HepG2 (cell line): Measurements from ENCODE around the gene METTL23. TPM values are rescaled to one million over a fixed set of nuclear protein-coding genes. Genes with fewer than 3 reads are reported as not detected.

Experiments used
- BRCA1 ChIP-seq: sonication (generic); formaldehyde crosslinking; IDR thresholded peaks from 2 replicates; pipeline ENCODE4 v1.4.0; 2020; ENCODE audit warnings: missing genetic modification reagents
- CREB1 ChIP-seq, 2 experiments: fragments of 450-650 bp in 1 of 2; IDR thresholded peaks; 2 replicates each; pipeline ENCODE4 v1.6.1; 2016 to 2017; ENCODE audit warnings: control low read depth in 1 of 2, mild to moderate bottlenecking in 1 of 2, missing compliant biosample characterization in 1 of 2, missing genetic modification characterization in 1 of 2
- CREM ChIP-seq, 2 experiments: sonication (generic) in 1 of 2; formaldehyde crosslinking in 1 of 2; IDR thresholded peaks; 2 replicates each; pipeline versions ENCODE4 v1.4.0 to v1.6.1; 2016 to 2020; ENCODE audit warnings: antibody characterized with exemption in 1 of 2, mild to moderate bottlenecking in 1 of 2, missing genetic modification reagents in 1 of 2
- DR1 ChIP-seq: sonication (generic); formaldehyde crosslinking; IDR thresholded peaks from 2 replicates; pipeline ENCODE4 v1.8.0; 2021; ENCODE audit warnings: mild to moderate bottlenecking, missing genetic modification reagents, inconsistent platforms
- FOXO1 ChIP-seq: sonication (generic); formaldehyde crosslinking; IDR thresholded peaks from 2 replicates; pipeline ENCODE4 v1.4.0; 2020; ENCODE audit warnings: missing genetic modification reagents
- HNRNPUL1 ChIP-seq: fragments of 200-400 bp; formaldehyde crosslinking; IDR thresholded peaks from 2 replicates; pipeline ENCODE4 v1.6.1; 2017; ENCODE audit warnings: low read depth, mild to moderate bottlenecking, low read length, moderate library complexity
- ISL2 ChIP-seq: sonication (generic); formaldehyde crosslinking; IDR thresholded peaks from 2 replicates; pipeline ENCODE4 v1.5.0; 2020; ENCODE audit warnings: missing genetic modification reagents
- KAT7 ChIP-seq: IDR thresholded peaks from 2 replicates; pipeline ENCODE4 v1.6.1; 2018; ENCODE audit warnings: borderline replicate concordance, missing compliant biosample characterization
- PAWR ChIP-seq: sonication (generic); formaldehyde crosslinking; IDR thresholded peaks from 2 replicates; pipeline ENCODE4 v1.4.0; 2020; ENCODE audit warnings: missing genetic modification reagents, mild to moderate bottlenecking, borderline replicate concordance
- RORA ChIP-seq: sonication (generic); formaldehyde crosslinking; IDR thresholded peaks from 2 replicates; pipeline ENCODE4 v1.5.0; 2020; ENCODE audit warnings: mild to moderate bottlenecking, missing genetic modification reagents, moderate library complexity
- SIN3B ChIP-seq: fragments of 150-350 bp; IDR thresholded peaks from 2 replicates; pipeline ENCODE4 v1.6.1; 2014; ENCODE audit warnings: low read length
- SP140L ChIP-seq: sonication (generic); formaldehyde crosslinking; IDR thresholded peaks from 2 replicates; pipeline ENCODE4 v1.4.0; 2020; ENCODE audit warnings: missing genetic modification reagents, borderline replicate concordance
- TRIM24 ChIP-seq: sonication (generic); formaldehyde crosslinking; IDR thresholded peaks from 2 replicates; pipeline ENCODE4 v1.8.0; 2022; ENCODE audit warnings: mild to moderate bottlenecking, missing genetic modification reagents
- ZBTB3 ChIP-seq: sonication (generic); formaldehyde crosslinking; IDR thresholded peaks from 2 replicates; pipeline ENCODE4 v1.4.0; 2020; ENCODE audit warnings: low read depth, mild to moderate bottlenecking, moderate library complexity, missing genetic modification reagents, borderline replicate concordance
- ZBTB44 ChIP-seq: sonication (generic); formaldehyde crosslinking; IDR thresholded peaks from 2 replicates; pipeline ENCODE4 v1.4.0; 2020; ENCODE audit warnings: missing genetic modification reagents
- ZNF33B ChIP-seq: sonication (generic); formaldehyde crosslinking; IDR thresholded peaks from 2 replicates; pipeline ENCODE4 v1.5.1; 2020; ENCODE audit warnings: mild to moderate bottlenecking, missing genetic modification reagents
- ZNF501 ChIP-seq: sonication (generic); formaldehyde crosslinking; IDR thresholded peaks from 2 replicates; pipeline ENCODE4 v1.5.1; 2020; ENCODE audit warnings: mild to moderate bottlenecking, moderate library complexity, missing genetic modification reagents
- ZNF543 ChIP-seq: sonication (generic); formaldehyde crosslinking; IDR thresholded peaks from 2 replicates; pipeline ENCODE4 v1.4.0; 2020; ENCODE audit warnings: mild to moderate bottlenecking, missing genetic modification reagents
- ZNF563 ChIP-seq: sonication (generic); formaldehyde crosslinking; IDR thresholded peaks from 2 replicates; pipeline ENCODE4 v1.8.0; 2022; ENCODE audit warnings: mild to moderate bottlenecking, moderate library complexity, missing genetic modification reagents
- ZNF614 ChIP-seq: IDR thresholded peaks from 2 replicates; pipeline ENCODE4 v1.6.1; 2018; ENCODE audit warnings: missing biosample characterization, missing genetic modification reagents, inconsistent platforms, borderline replicate concordance
- ZNF615 ChIP-seq: sonication (generic); formaldehyde crosslinking; IDR thresholded peaks from 2 replicates; pipeline ENCODE4 v1.5.0; 2020; ENCODE audit warnings: mild to moderate bottlenecking, missing genetic modification reagents, borderline replicate concordance
- ZNF619 ChIP-seq: sonication (generic); formaldehyde crosslinking; IDR thresholded peaks from 2 replicates; pipeline ENCODE4 v1.4.0; 2020; ENCODE audit warnings: mild to moderate bottlenecking, missing genetic modification reagents
- ZNF772 ChIP-seq: sonication (generic); formaldehyde crosslinking; IDR thresholded peaks from 2 replicates; pipeline ENCODE4 v1.5.0; 2020; ENCODE audit warnings: mild to moderate bottlenecking, missing genetic modification reagents
- ZNF777 ChIP-seq: sonication (generic); formaldehyde crosslinking; IDR thresholded peaks from 2 replicates; pipeline ENCODE4 v1.4.0; 2020; ENCODE audit warnings: missing genetic modification reagents
- polyA plus RNA-seq, 8 experiments: library from polyadenylated mRNA; depleted of rRNA in 3 of 8; stranded (reverse) in 7 of 8; unstranded in 1 of 8; fragments of >200 nt; fragmentation: Illumina TruSeq in 4 of 8; extraction: Trizol in 4 of 8; gene quantifications; 2 replicates each; pipeline versions ENCODE4 v1.2.1 to v1.2.3, GENCODE V29; 2011 to 2016; ENCODE audit warnings: low read depth in 4 of 8, missing spikeins in 1 of 8, mixed read lengths in 1 of 8; ENCODE audit not compliant: insufficient read depth in 1 of 8
- total RNA-seq, 5 experiments: library from RNA; depleted of rRNA; stranded (reverse); fragments of >200 nt; fragmentation: Illumina TruSeq; extraction: Trizol; gene quantifications; 2 replicates each; pipeline ENCODE4 v1.2.3, GENCODE V29; 2016; ENCODE audit warnings: low read depth in 1 of 5
- TF ChIP-seq, protein P1 (sequence below): sonication (generic); formaldehyde crosslinking; conservative IDR thresholded peaks from 2 replicates; pipeline ENCODE4 v1.8.0; 2022; ENCODE audit warnings: mild to moderate bottlenecking, moderate library complexity, missing genetic modification reagents
- TF ChIP-seq, protein P2 (sequence below): sonication (generic); formaldehyde crosslinking; IDR thresholded peaks from 2 replicates; pipeline ENCODE4 v1.8.1; 2022; ENCODE audit warnings: mild to moderate bottlenecking, missing genetic modification reagents

Gene METTL23
- total and polyA plus RNA-seq, 2 of the 13 experiments (the other 11 are each of a cell fraction or from before 2014, with no cell fraction given): 39.9 to 104 TPM

GRCh38 chr17:76700617-76701470 lies 25.8 kb upstream of the METTL23 start (continued):
- TF ChIP-seq DR1 (no peak), ZNF619 (CRISPR knock-in tag) (peak; percentile 37; the same call in 1 of the 2 replicates), ZBTB44 (CRISPR knock-in tag) (no peak), ZNF777 (CRISPR knock-in tag) (peak; percentile 64), ISL2 (CRISPR knock-in tag) (no peak), ZNF614 (CRISPR knock-in tag) (peak; percentile 73; the same call in 1 of the 2 replicates), ZNF563 (CRISPR knock-in tag) (0 out of 2 replicates have a peak, but pooled peaks have one; percentile 67), ZNF501 (CRISPR knock-in tag) (peak; percentile 88), PAWR (CRISPR knock-in tag) (0 out of 2 replicates have a peak, but pooled peaks have one; percentile 87), ZNF543 (CRISPR knock-in tag) (peak; percentile 74), BRCA1 (CRISPR knock-in tag) (peak; percentile 89; the same call in 1 of the 2 replicates), ZNF772 (peak; percentile 57; the same call in 1 of the 2 replicates), CREB1 (IDR thresholded peaks at IDR 0.05) (peak; percentile 53), CREB1 (CRISPR knock-in tag; IDR thresholded peaks at IDR 0.05) (no peak), HNRNPUL1 (no peak), ZNF615 (CRISPR knock-in tag) (no peak; the same call in 1 of the 2 replicates), FOXO1 (CRISPR knock-in tag) (peak; percentile 46; the same call in 1 of the 2 replicates), ZBTB3 (peak; percentile 66; the same call in 1 of the 2 replicates), ZNF33B (CRISPR knock-in tag) (no peak), RORA (CRISPR knock-in tag) (no peak), SP140L (CRISPR knock-in tag) (no peak), TRIM24 (CRISPR knock-in tag) (no peak), SIN3B (no peak), CREM (IDR thresholded peaks at IDR 0.05) (peak; percentile 48; the same call in 1 of the 2 replicates), CREM (CRISPR knock-in tag; IDR thresholded peaks at IDR 0.05) (no peak), KAT7 (CRISPR knock-in tag) (no peak)
- TF ChIP-seq, protein P1, sequence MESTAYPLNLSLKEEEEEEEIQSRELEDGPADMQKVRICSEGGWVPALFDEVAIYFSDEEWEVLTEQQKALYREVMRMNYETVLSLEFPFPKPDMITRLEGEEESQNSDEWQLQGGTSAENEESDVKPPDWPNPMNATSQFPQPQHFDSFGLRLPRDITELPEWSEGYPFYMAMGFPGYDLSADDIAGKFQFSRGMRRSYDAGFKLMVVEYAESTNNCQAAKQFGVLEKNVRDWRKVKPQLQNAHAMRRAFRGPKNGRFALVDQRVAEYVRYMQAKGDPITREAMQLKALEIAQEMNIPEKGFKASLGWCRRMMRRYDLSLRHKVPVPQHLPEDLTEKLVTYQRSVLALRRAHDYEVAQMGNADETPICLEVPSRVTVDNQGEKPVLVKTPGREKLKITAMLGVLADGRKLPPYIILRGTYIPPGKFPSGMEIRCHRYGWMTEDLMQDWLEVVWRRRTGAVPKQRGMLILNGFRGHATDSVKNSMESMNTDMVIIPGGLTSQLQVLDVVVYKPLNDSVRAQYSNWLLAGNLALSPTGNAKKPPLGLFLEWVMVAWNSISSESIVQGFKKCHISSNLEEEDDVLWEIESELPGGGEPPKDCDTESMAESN: peak; percentile 81; the same call in 1 of the 2 replicates
- TF ChIP-seq, protein P2, sequence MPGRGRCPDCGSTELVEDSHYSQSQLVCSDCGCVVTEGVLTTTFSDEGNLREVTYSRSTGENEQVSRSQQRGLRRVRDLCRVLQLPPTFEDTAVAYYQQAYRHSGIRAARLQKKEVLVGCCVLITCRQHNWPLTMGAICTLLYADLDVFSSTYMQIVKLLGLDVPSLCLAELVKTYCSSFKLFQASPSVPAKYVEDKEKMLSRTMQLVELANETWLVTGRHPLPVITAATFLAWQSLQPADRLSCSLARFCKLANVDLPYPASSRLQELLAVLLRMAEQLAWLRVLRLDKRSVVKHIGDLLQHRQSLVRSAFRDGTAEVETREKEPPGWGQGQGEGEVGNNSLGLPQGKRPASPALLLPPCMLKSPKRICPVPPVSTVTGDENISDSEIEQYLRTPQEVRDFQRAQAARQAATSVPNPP (CRISPR knock-in tag): no peak
